ENCODE results near the gene HLCS. TPM values are rescaled to one million over a fixed set of nuclear protein-coding genes. Genes with fewer than 3 reads are reported as not detected.

The HLCS gene
- total RNA-seq, 1 experiment from 2014 or later = 12.7 TPM

GRCh38 chr21:36745459-36745858 lies 221.0 kb downstream of the HLCS start:
- Mint-ChIP-seq H3K36me3 (ENCODE audit: insufficient read depth in 1 of 3, low read depth in 3 of 3) (0 out of 7 replicates have a peak, but pooled peaks cover 0 to 3% (median 0%) of the 10 kb centered on the region in 3 experiments), H3K9me3 (no peaks in the 10 kb centered on the region; a peak in 1 of 5 replicates), H3K27me3 (ENCODE audit: low read depth) (peaks cover 44% of the 10 kb centered on the region), H3K27ac (no peak overlapping the region), H3K4me3 (no peak overlapping the region), H3K4me1 (peaks cover 29 to 32% of the 10 kb centered on the region in 2 experiments)
- H3K4ac ChIP-seq (ENCODE audit: low read depth, low read length) = no peak overlapping the region
- no peak overlapping the region for H2BK20ac ChIP-seq (ENCODE audit: low read depth, low read length, poor library complexity, severe bottlenecking)
- no peak overlapping the region for H4K91ac ChIP-seq (ENCODE audit: insufficient read length, low read depth, low read length)
- peaks cover 8% of the 10 kb centered on the region; the same call in 1 of the 2 replicates for H3K4me1 ChIP-seq (ENCODE audit: insufficient read depth, low read length)
- no peak overlapping the region for H4K8ac ChIP-seq (replicated peaks; ENCODE audit: insufficient read length, low read depth, low read length)
- no peak overlapping the region for H3K27ac ChIP-seq (ENCODE audit: insufficient read length, low read depth, low read length)
- H3K23ac ChIP-seq (ENCODE audit: insufficient read length, low read depth, low read length) = no peak overlapping the region
- H3K56ac ChIP-seq (ENCODE audit: insufficient read length, low read depth, low read length) = no peak overlapping the region
- no peak overlapping the region for H3K18ac ChIP-seq (ENCODE audit: insufficient read length, low read depth, low read length)
- H3K79me2 ChIP-seq (ENCODE audit: insufficient read depth, low read length) = no peaks in the 10 kb centered on the region
- H3K9me3 ChIP-seq (ENCODE audit: control insufficient read depth, low read depth, low read length) = no peaks in the 10 kb centered on the region
- no peak for DNase-seq
- no peak overlapping the region for H2BK12ac ChIP-seq (ENCODE audit: insufficient read length, low read depth, low read length)
- H3K27me3 ChIP-seq (ENCODE audit: insufficient read depth, low read length) = peaks cover 5% of the 10 kb centered on the region; the same call in 1 of the 2 replicates
- WGBS (ENCODE audit: extremely low coverage, insufficient read length, low lambda C conversion rate) = no CpG with 5 or more reads among the region's 5 CpGs
- no peak overlapping the region for H2BK120ac ChIP-seq (ENCODE audit: low read depth, low read length, poor library complexity, severe bottlenecking)
- no peak overlapping the region for H2AK5ac ChIP-seq (ENCODE audit: insufficient read length, low read length)
- no peak overlapping the region for H2BK15ac ChIP-seq (ENCODE audit: low read depth, low read length)
- H2AFZ ChIP-seq (ENCODE audit: low read length) = no peak overlapping the region
- no peak overlapping the region for H3K4me2 ChIP-seq (ENCODE audit: insufficient read depth, insufficient read length, low read length)
- no peak overlapping the region for H3K9ac ChIP-seq (ENCODE audit: extremely low read depth, insufficient read length, low read length)
- H3K79me1 ChIP-seq (ENCODE audit: insufficient read depth, low read depth, low read length, poor library complexity, severe bottlenecking) = no peaks in the 10 kb centered on the region
- H4K5ac ChIP-seq (ENCODE audit: insufficient read length, low read depth, low read length) = no peak overlapping the region
- H2BK5ac ChIP-seq (ENCODE audit: insufficient read length, low read length) = no peak overlapping the region
- no peak for TF ChIP-seq CTCF (conservative IDR thresholded peaks at IDR 0.05)
- no peak overlapping the region for H3K14ac ChIP-seq (ENCODE audit: insufficient read depth, low read length)
- no peaks in the 10 kb centered on the region for H4K20me1 ChIP-seq (ENCODE audit: control insufficient read depth, insufficient read depth, insufficient read length)
- no peak overlapping the region for H3T11ph ChIP-seq (ENCODE audit: low read length)
- H3K23me2 ChIP-seq (ENCODE audit: insufficient read length, low read depth, low read length, poor library complexity, severe bottlenecking) = peaks cover 7% of the 10 kb centered on the region

Data from H9 (cell line).